Heart left ventricle (tissue), 13 donors: Measurements from ENCODE around the gene PLSCR1.

Experiments used
- POLR2A ChIP-seq, 2 donors: fragments of 450-650 bp; IDR thresholded peaks; one replicate each; pipeline ENCODE4 v1.6.1; 2017; ENCODE audit warnings: antibody characterized with exemption in 2 of 2, mild to moderate bottlenecking in 2 of 2, moderate library complexity in 2 of 2
- TF ChIP-seq, protein P1 (sequence below), 12 donors: fragments of 200-600 bp; sonication (generic) in 4 of 12; IDR thresholded peaks; one replicate each; pipeline versions ENCODE4 v1.5.0 to v1.8.0; 2018 to 2022; ENCODE audit warnings: antibody characterized with exemption in 12 of 12, mild to moderate bottlenecking in 5 of 12
- donor health status: ischemic (EF 13 %, LVEDD 7.1; RV severe dilation, severe dysfunction).
- donor health status: DM: no; HTN: yes; CAD: no.
- donor health status: DM: no; HTN: no; CAD: no.
- donor health status: ischemic (EF 25% LVEDD 6.9; RV normal size, moderate dysfunction).
- donor health status: ischemic (EF 25% LVEDD 5.7; RV mildly dilated, moderate dysfunction).
- donor health status: ischemic (EF 35%, LVEDD 5.7; RV mildly dilated, moderate dysfunction).
- donor health status: nonischemic (EF 11% LVEDD 7.7; RV severe dilation, severe dysfunction).
- donor health status: DM: yes; HTN: yes; CAD: no.
- donor health status: PGD.
- donor health status: ischemic (EF 29% LVEDD 5.4; RV normal size, mild dysfunction).
- donor health status: nonischemic (EF 23%, LVEDD 6.1; RV moderate dilation, normal function).

DNA sequence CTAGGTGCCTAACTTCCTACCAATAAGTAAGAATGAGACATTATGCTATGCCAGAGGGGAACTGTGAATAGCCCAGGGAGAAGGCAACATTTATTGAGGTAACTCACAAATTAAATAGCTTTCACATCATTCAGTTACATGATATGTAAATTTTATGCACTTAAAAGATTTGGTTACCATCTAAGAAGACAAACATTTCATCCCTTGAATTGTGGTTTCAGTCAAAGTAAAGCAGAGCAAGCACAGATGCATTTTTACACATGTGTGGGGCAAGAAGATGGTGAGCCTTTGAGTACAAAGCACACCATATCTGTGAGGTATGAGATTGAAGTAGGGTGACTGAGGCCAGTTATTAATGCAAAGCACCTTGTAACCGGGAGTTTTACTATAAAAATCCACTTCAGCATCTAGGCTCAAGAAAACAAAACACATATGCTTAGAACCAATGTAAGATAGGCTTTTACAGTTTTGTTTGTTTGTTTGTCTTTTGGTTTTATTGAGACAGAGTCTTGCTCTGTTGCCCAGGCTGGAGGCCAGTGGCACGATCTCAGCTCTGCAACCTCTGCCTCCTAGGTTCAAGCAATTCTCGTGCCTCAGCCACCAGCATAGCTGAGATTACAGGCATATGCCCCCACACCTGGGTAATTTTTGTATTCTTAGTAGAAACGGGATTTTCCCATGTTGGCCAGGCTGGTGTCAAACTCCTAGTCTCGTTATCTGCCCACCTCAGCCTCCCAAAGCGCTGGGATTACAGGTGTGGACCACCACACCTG is 78.5 kb downstream of the PLSCR1 start:
- no peak for TF ChIP-seq POLR2A (IDR thresholded peaks at IDR 0.05)
- TF ChIP-seq, protein P1, sequence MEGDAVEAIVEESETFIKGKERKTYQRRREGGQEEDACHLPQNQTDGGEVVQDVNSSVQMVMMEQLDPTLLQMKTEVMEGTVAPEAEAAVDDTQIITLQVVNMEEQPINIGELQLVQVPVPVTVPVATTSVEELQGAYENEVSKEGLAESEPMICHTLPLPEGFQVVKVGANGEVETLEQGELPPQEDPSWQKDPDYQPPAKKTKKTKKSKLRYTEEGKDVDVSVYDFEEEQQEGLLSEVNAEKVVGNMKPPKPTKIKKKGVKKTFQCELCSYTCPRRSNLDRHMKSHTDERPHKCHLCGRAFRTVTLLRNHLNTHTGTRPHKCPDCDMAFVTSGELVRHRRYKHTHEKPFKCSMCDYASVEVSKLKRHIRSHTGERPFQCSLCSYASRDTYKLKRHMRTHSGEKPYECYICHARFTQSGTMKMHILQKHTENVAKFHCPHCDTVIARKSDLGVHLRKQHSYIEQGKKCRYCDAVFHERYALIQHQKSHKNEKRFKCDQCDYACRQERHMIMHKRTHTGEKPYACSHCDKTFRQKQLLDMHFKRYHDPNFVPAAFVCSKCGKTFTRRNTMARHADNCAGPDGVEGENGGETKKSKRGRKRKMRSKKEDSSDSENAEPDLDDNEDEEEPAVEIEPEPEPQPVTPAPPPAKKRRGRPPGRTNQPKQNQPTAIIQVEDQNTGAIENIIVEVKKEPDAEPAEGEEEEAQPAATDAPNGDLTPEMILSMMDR (IDR thresholded peaks at IDR 0.05), result no peak
